Measurements from ENCODE around the gene OSBPL7.

DNA sequence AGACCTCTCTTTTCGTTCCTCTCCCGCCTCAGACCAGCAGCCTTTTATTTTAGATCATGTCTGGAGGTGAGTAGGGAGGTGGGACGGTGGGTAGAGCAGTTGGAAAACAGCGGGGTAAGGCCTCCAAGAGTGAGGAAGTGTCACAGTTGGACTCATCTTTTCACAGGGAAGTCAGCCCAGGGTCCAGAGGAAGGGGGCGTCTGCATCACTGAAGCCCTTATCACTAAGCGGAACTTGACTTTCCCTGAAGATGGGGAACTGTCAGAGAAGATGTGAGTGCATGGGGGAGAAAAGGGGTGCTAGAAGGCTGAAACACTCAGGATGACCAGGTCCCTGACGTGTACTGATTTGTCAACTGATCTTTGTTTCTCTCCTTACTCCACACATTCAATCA lies 10.3 kb upstream of the OSBPL7 start:
- no peak for TF ChIP-seq POLR2A (IDR thresholded peaks at IDR 0.05; ENCODE audit: low read depth, low read length)
- TF ChIP-seq POLR2AphosphoS5 (IDR thresholded peaks at IDR 0.05; ENCODE audit: low read depth, low read length) = no peak
- TF ChIP-seq TAF1 (IDR thresholded peaks at IDR 0.05; ENCODE audit: borderline replicate concordance, low read depth, low read length) = no peak
